ENCODE results near the gene GRM8. TPM values are rescaled to one million over a fixed set of nuclear protein-coding genes. Genes with fewer than 3 reads are reported as not detected.

GRM8 gene
- total RNA-seq, 1 experiment from 2014 or later, result 1.8 TPM

DNA sequence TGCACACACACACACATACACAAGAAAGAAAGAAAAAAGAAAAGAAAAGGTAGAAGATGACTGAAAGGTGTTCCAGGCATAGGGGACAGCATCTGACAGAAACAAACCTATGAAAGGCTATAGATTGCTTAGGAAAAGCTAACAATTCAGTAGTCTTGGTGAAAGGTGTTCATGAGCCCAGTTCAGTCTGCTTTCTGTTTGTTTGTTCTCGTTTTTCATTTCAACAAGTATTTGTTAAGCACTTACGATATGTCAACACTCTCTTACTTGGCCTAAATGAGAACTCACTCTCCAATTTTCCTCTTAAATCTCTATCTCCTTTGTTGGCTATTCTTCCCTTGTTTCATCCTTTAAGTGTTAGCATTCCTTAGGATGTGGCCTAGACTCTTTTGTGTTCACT is 133.2 kb downstream of the GRM8 start:
- H3K23ac ChIP-seq (ENCODE audit: insufficient read length, low read depth, low read length), result no peak overlapping the region
- H4K20me1 ChIP-seq (ENCODE audit: control insufficient read depth, insufficient read depth, insufficient read length), result no peaks in the 10 kb centered on the region
- no peak overlapping the region for H3K27ac ChIP-seq (ENCODE audit: insufficient read length, low read depth, low read length)
- no peak for DNase-seq
- no peak overlapping the region for H3K14ac ChIP-seq (ENCODE audit: insufficient read depth, low read length)
- no peak overlapping the region for H4K91ac ChIP-seq (ENCODE audit: insufficient read length, low read depth, low read length)
- no peak overlapping the region for H2BK120ac ChIP-seq (ENCODE audit: low read depth, low read length, poor library complexity, severe bottlenecking)
- no peak overlapping the region for H3K4me3 Mint-ChIP-seq
- H2BK15ac ChIP-seq (ENCODE audit: low read depth, low read length), result no peak overlapping the region
- TF ChIP-seq, protein P1, sequence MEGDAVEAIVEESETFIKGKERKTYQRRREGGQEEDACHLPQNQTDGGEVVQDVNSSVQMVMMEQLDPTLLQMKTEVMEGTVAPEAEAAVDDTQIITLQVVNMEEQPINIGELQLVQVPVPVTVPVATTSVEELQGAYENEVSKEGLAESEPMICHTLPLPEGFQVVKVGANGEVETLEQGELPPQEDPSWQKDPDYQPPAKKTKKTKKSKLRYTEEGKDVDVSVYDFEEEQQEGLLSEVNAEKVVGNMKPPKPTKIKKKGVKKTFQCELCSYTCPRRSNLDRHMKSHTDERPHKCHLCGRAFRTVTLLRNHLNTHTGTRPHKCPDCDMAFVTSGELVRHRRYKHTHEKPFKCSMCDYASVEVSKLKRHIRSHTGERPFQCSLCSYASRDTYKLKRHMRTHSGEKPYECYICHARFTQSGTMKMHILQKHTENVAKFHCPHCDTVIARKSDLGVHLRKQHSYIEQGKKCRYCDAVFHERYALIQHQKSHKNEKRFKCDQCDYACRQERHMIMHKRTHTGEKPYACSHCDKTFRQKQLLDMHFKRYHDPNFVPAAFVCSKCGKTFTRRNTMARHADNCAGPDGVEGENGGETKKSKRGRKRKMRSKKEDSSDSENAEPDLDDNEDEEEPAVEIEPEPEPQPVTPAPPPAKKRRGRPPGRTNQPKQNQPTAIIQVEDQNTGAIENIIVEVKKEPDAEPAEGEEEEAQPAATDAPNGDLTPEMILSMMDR (conservative IDR thresholded peaks at IDR 0.05), result no peak
- H3K4me2 ChIP-seq (ENCODE audit: insufficient read depth, insufficient read length, low read length), result no peak overlapping the region
- H2BK12ac ChIP-seq (ENCODE audit: insufficient read length, low read depth, low read length), result no peak overlapping the region
- H2BK20ac ChIP-seq (ENCODE audit: low read depth, low read length, poor library complexity, severe bottlenecking), result no peak overlapping the region
- no CpG with 5 or more reads among the region's 2 CpGs for WGBS (ENCODE audit: extremely low coverage, insufficient read length, low lambda C conversion rate)
- H3K79me2 ChIP-seq (ENCODE audit: insufficient read depth, low read length), result no peaks in the 10 kb centered on the region
- H3K27ac Mint-ChIP-seq, result no peak overlapping the region
- H2AK5ac ChIP-seq (ENCODE audit: insufficient read length, low read length), result no peak overlapping the region
- H3K36me3 Mint-ChIP-seq (ENCODE audit: insufficient read depth in 1 of 3, low read depth in 3 of 3), result no peaks in the 10 kb centered on the region
- no peaks in the 10 kb centered on the region for H3K4me1 ChIP-seq (ENCODE audit: insufficient read depth, low read length)
- no peaks in the 10 kb centered on the region for H3K27me3 Mint-ChIP-seq (ENCODE audit: low read depth)
- H3K9me3 Mint-ChIP-seq, result no peaks in the 10 kb centered on the region
- H2AFZ ChIP-seq (ENCODE audit: low read length), result no peak overlapping the region
- no peaks in the 10 kb centered on the region for H3K23me2 ChIP-seq (ENCODE audit: insufficient read length, low read depth, low read length, poor library complexity, severe bottlenecking)
- H4K5ac ChIP-seq (ENCODE audit: insufficient read length, low read depth, low read length), result no peak overlapping the region
- no peak overlapping the region for H2BK5ac ChIP-seq (ENCODE audit: insufficient read length, low read length)
- no peaks in the 10 kb centered on the region for H3K9me3 ChIP-seq (ENCODE audit: control insufficient read depth, low read depth, low read length)
- H4K8ac ChIP-seq (replicated peaks; ENCODE audit: insufficient read length, low read depth, low read length), result no peak overlapping the region
- H3K56ac ChIP-seq (ENCODE audit: insufficient read length, low read depth, low read length), result no peak overlapping the region
- no peak overlapping the region for H3K18ac ChIP-seq (ENCODE audit: insufficient read length, low read depth, low read length)
- H3K9ac ChIP-seq (ENCODE audit: extremely low read depth, insufficient read length, low read length), result no peak overlapping the region
- no peak overlapping the region for H3T11ph ChIP-seq (ENCODE audit: low read length)
- no peak overlapping the region for H3K4ac ChIP-seq (ENCODE audit: low read depth, low read length)
- no peaks in the 10 kb centered on the region for H3K27me3 ChIP-seq (ENCODE audit: insufficient read depth, low read length)
- no peaks in the 10 kb centered on the region for H3K79me1 ChIP-seq (ENCODE audit: insufficient read depth, low read depth, low read length, poor library complexity, severe bottlenecking)
- peaks cover 18% of the 10 kb centered on the region in 2 experiments for H3K4me1 Mint-ChIP-seq

Measured in H9 (cell line).